ENCODE results near the gene WDR45B. TPM values are rescaled to one million over a fixed set of nuclear protein-coding genes. Genes with fewer than 3 reads are reported as not detected.
A peak's percentile ranks its signal among the peaks of the same experiment; 100 is the strongest.

The WDR45B gene
- total RNA-seq, 2 donors from 2014 or later, result 75.3 to 79.1 TPM

DNA sequence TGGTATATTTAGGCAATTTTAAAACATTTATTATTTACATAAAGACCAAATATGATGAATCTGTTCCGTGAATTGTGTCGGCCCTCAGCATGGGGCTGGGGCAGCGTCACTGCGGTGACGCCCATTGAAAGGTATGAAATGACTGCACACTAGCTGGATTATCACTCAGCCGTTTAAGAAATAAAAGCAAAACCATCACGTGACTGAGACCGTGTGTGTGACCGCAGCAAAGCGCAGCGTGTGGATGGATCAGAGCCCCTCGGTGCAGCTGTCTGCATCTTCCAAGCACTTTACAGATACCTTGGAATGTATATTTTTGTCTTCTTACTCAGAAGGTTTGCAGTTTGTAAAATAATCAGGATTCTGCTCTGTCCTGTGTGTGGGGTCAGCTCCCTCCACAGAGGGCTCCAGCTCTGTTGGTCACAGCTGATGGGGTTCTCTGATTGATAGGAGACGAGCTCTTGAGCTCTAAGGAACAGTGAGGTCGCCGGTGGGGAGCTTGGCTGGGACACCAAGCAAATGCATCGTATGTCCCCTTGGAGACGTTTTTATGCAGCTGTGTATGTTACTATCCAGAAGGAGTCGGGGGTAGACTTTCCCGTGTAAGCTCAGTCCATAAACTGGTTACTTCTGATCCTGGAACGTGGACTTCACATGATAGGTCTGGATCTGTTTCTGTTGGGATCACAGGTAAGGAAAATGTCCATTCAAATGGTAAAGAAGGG, 45.1 kb downstream of the WDR45B start:
- no peak overlapping the region for H3K4me3 Mint-ChIP-seq
- no peak overlapping the region for H3K4me3 ChIP-seq (ENCODE audit: low read length)
- H3K9me3 ChIP-seq (ENCODE audit: control insufficient read depth, low read length), result no peaks in the 10 kb centered on the region
- TF ChIP-seq, protein P1, sequence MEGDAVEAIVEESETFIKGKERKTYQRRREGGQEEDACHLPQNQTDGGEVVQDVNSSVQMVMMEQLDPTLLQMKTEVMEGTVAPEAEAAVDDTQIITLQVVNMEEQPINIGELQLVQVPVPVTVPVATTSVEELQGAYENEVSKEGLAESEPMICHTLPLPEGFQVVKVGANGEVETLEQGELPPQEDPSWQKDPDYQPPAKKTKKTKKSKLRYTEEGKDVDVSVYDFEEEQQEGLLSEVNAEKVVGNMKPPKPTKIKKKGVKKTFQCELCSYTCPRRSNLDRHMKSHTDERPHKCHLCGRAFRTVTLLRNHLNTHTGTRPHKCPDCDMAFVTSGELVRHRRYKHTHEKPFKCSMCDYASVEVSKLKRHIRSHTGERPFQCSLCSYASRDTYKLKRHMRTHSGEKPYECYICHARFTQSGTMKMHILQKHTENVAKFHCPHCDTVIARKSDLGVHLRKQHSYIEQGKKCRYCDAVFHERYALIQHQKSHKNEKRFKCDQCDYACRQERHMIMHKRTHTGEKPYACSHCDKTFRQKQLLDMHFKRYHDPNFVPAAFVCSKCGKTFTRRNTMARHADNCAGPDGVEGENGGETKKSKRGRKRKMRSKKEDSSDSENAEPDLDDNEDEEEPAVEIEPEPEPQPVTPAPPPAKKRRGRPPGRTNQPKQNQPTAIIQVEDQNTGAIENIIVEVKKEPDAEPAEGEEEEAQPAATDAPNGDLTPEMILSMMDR (conservative IDR thresholded peaks at IDR 0.05), result no peak
- no peaks in the 10 kb centered on the region for H3K27me3 ChIP-seq (ENCODE audit: control insufficient read depth, insufficient read depth, low read length, poor library complexity, severe bottlenecking)
- 94 to 96% methylated on average over 20 of the region's 20 CpGs for WGBS, 2 experiments (ENCODE audit: insufficient coverage in 1 of 2, insufficient read length in 1 of 2)
- peaks cover 77% of the 10 kb centered on the region for H3K36me3 Mint-ChIP-seq (ENCODE audit: low read depth)
- no peaks in the 10 kb centered on the region for H3K4me1 ChIP-seq (ENCODE audit: control insufficient read depth, insufficient read depth, low read length)
- H3K27me3 Mint-ChIP-seq (ENCODE audit: insufficient read depth), result no peaks in the 10 kb centered on the region
- peaks cover 74% of the 10 kb centered on the region for H3K36me3 ChIP-seq (ENCODE audit: control insufficient read depth, insufficient read depth, low read length)
- no peak overlapping the region for H3K27ac ChIP-seq (ENCODE audit: low read depth, low read length)
- peak overlapping the region; percentile 78 for H3K27ac Mint-ChIP-seq
- H3K4me1 Mint-ChIP-seq, result no peaks in the 10 kb centered on the region
- H3K9me3 Mint-ChIP-seq, result peaks cover 2% of the 10 kb centered on the region
- H3K9ac ChIP-seq (ENCODE audit: extremely low read depth, low read length, poor library complexity, severe bottlenecking), result no peak overlapping the region
- DNase-seq, result no peak

DNA sequence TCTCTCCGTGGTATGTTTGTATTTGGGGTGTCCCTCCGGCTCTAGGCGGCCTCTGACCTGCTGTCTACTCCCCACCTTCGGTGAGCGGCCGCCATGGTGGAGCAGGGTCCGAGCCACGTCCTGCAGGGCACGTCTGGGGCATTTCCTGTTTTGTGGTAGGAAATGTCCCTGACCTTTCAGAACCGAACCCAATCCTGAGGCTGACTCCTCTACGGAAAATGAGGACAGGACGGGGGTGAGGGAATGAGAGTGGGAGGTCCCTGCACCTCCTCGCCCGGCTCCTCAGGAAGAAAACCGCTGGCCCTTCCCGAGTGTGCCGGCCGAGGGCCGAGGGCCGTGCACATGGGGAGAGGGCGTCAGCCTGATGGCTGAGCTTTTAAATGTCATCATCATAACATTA, 45.8 kb downstream of the WDR45B start:
- Histone ChIP-seq H3K9ac (ENCODE audit: extremely low read depth, low read length, poor library complexity, severe bottlenecking) (no peak overlapping the region), H3K27me3 (ENCODE audit: control insufficient read depth, insufficient read depth, low read length, poor library complexity, severe bottlenecking) (no peaks in the 10 kb centered on the region), H3K36me3 (ENCODE audit: control insufficient read depth, insufficient read depth, low read length) (peaks cover 75% of the 10 kb centered on the region), H3K4me1 (ENCODE audit: control insufficient read depth, insufficient read depth, low read length) (no peaks in the 10 kb centered on the region), H3K4me3 (ENCODE audit: low read length) (no peak overlapping the region), H3K27ac (ENCODE audit: low read depth, low read length) (no peak overlapping the region), H3K9me3 (ENCODE audit: control insufficient read depth, low read length) (no peaks in the 10 kb centered on the region)
- no peaks in the 10 kb centered on the region for H3K4me1 Mint-ChIP-seq
- 88 to 92% methylated on average over 9 to 21 of the region's 21 CpGs for WGBS, 2 experiments (ENCODE audit: insufficient coverage in 1 of 2, insufficient read length in 1 of 2)
- no peaks in the 10 kb centered on the region for H3K27me3 Mint-ChIP-seq (ENCODE audit: insufficient read depth)
- peak overlapping the region; percentile 83 for H3K27ac Mint-ChIP-seq
- peaks cover 2% of the 10 kb centered on the region for H3K9me3 Mint-ChIP-seq
- TF ChIP-seq, protein P1 (conservative IDR thresholded peaks at IDR 0.05), result no peak
- peaks cover 78% of the 10 kb centered on the region for H3K36me3 Mint-ChIP-seq (ENCODE audit: low read depth)
- H3K4me3 Mint-ChIP-seq, result no peak overlapping the region
- no peak for DNase-seq

DNA sequence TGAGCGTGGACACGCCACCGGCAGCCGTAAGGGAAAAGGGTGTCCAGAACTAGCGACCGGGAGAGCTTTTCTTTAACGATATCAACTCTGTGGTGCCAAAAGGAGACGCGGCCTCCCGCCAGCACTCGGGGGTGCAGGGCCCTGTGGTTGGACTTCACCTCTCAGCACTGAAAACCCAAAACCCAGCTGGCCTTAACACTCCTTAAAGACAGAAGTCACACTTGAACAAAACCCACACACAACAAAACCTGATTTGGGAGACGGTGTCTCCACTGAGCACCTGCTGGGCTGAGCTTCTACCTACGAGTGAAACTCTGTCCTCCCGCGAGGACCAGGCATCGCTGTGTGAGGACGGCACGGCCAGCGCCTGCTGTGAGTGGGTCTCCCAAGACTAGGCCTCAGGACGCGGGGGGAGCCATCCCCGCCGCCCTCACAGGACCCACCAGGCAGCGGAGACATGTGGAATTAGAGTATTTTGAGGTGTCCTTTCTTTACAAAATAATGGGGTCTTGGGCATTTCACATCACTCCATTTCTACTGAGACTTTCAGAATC, 46.7 kb downstream of the WDR45B start:
- H3K9me3 Mint-ChIP-seq, result peaks cover 2% of the 10 kb centered on the region
- no peak for DNase-seq
- no peaks in the 10 kb centered on the region for H3K27me3 ChIP-seq (ENCODE audit: control insufficient read depth, insufficient read depth, low read length, poor library complexity, severe bottlenecking)
- TF ChIP-seq, protein P1 (conservative IDR thresholded peaks at IDR 0.05), result no peak
- 97% methylated on average over 17 to 24 of the region's 24 CpGs for WGBS, 2 experiments (ENCODE audit: insufficient coverage in 1 of 2, insufficient read length in 1 of 2)
- peaks cover 81% of the 10 kb centered on the region for H3K36me3 ChIP-seq (ENCODE audit: control insufficient read depth, insufficient read depth, low read length)
- no peaks in the 10 kb centered on the region for H3K4me1 Mint-ChIP-seq
- H3K9ac ChIP-seq (ENCODE audit: extremely low read depth, low read length, poor library complexity, severe bottlenecking), result no peak overlapping the region
- H3K4me3 ChIP-seq (ENCODE audit: low read length), result no peak overlapping the region
- H3K4me1 ChIP-seq (ENCODE audit: control insufficient read depth, insufficient read depth, low read length), result no peaks in the 10 kb centered on the region
- no peak overlapping the region for H3K27ac ChIP-seq (ENCODE audit: low read depth, low read length)
- no peaks in the 10 kb centered on the region for H3K9me3 ChIP-seq (ENCODE audit: control insufficient read depth, low read length)
- peaks cover 81% of the 10 kb centered on the region for H3K36me3 Mint-ChIP-seq (ENCODE audit: low read depth)
- no peaks in the 10 kb centered on the region for H3K27me3 Mint-ChIP-seq (ENCODE audit: insufficient read depth)
- peak overlapping the region; percentile 83 for H3K27ac Mint-ChIP-seq
- no peak overlapping the region for H3K4me3 Mint-ChIP-seq
